Measurements from ENCODE around the gene PPP2R3A.

Gene PPP2R3A

DNA sequence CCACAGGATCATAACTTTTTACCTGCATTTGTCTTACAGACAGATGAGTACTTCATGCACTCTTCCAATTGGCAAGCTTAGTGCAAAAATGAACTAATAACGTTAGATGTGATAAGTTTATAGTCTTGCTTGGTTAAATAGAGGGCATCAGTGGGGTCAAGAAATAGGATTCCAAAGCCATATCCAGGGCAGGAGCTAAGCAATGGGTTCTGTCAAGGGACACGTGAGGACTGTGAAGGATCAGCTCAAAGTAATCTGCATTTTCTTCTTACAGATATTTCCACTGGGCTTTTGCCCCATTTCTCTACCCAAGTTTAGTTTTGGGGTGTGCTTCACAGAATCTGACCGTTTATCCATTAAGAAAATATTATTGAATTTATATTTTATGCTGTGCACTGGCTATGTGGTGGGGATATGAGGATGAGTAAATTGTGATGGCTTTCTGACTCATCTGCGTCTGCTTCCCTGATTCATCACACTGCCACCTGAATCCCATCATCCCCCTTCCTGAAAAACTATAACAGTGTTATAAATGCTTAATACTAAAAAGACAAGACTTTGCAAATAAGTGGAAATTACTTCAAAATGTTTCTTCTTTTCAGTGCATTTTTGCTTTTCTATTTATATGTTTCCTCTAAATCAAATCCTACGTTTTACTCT lies 17.5 kb downstream of the PPP2R3A start:
- no peak overlapping the region for H3K4me3 ChIP-seq (ENCODE audit: low read depth, low read length)
- H3K4me1 ChIP-seq, result no peaks in the 10 kb centered on the region
- no peaks in the 10 kb centered on the region for H3K9me3 ChIP-seq (ENCODE audit: control insufficient read depth, low read length)
- no peak for TF ChIP-seq CTCF (IDR thresholded peaks at IDR 0.05)
- H3K9ac ChIP-seq, result no peak overlapping the region
- peaks cover 29% of the 10 kb centered on the region for H3K79me2 ChIP-seq
- H3K27me3 ChIP-seq (ENCODE audit: control insufficient read depth, insufficient read depth, low read length), result no peaks in the 10 kb centered on the region
- H3K27ac ChIP-seq, result no peak overlapping the region
- H2AFZ ChIP-seq, result no peak overlapping the region
- H3K4me2 ChIP-seq (ENCODE audit: low read length), result no peak overlapping the region
- H3K36me3 ChIP-seq (ENCODE audit: control insufficient read depth, insufficient read depth, low read length), result no peaks in the 10 kb centered on the region

GRCh38 chr3:135987661-135988060 lies 22.1 kb downstream of the PPP2R3A start:
- no peaks in the 10 kb centered on the region for H3K36me3 ChIP-seq (ENCODE audit: control insufficient read depth, insufficient read depth, low read length)
- no peaks in the 10 kb centered on the region for H3K27me3 ChIP-seq (ENCODE audit: control insufficient read depth, insufficient read depth, low read length)
- H3K9ac ChIP-seq, result no peak overlapping the region
- H3K4me3 ChIP-seq (ENCODE audit: low read depth, low read length), result no peak overlapping the region
- H3K79me2 ChIP-seq, result peaks cover 15% of the 10 kb centered on the region
- H2AFZ ChIP-seq, result no peak overlapping the region
- no peak overlapping the region for H3K27ac ChIP-seq
- H3K9me3 ChIP-seq (ENCODE audit: control insufficient read depth, low read length), result no peaks in the 10 kb centered on the region
- no peak for TF ChIP-seq CTCF (IDR thresholded peaks at IDR 0.05)
- no peak overlapping the region for H3K4me2 ChIP-seq (ENCODE audit: low read length)
- no peaks in the 10 kb centered on the region for H3K4me1 ChIP-seq

DNA sequence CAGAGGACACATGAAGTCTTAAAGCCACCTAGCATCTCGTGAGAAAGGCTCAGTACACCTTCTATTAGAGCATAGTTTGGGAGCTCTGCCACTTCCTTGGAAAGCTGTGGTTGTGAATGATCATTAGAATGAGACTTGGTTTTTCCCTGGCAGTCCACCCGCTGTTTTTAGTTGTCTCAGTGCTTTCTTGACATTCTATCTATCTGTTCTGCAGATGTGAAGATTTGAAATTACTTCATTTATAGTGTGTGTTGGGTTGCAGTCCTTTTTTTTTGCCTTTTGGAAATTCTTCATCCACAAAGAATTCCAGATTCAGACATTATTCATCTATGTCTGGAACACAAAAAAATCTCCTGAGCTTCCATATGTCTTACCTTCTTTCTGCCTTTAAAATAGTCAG lies 23.7 kb downstream of the PPP2R3A start:
- Histone ChIP-seq H3K9ac (no peak overlapping the region), H3K27me3 (ENCODE audit: control insufficient read depth, insufficient read depth, low read length) (no peaks in the 10 kb centered on the region), H3K4me1 (no peaks in the 10 kb centered on the region), H2AFZ (no peak overlapping the region), H3K4me2 (ENCODE audit: low read length) (no peak overlapping the region), H3K36me3 (ENCODE audit: control insufficient read depth, insufficient read depth, low read length) (no peaks in the 10 kb centered on the region), H3K4me3 (ENCODE audit: low read depth, low read length) (no peak overlapping the region), H3K9me3 (ENCODE audit: control insufficient read depth, low read length) (no peaks in the 10 kb centered on the region), H3K27ac (no peak overlapping the region), H3K79me2 (peaks cover 10% of the 10 kb centered on the region)
- TF ChIP-seq CTCF (IDR thresholded peaks at IDR 0.05), result no peak

GRCh38 chr3:135990903-135991302 lies 25.4 kb downstream of the PPP2R3A start:
- no peak overlapping the region for H2AFZ ChIP-seq
- H3K4me2 ChIP-seq (ENCODE audit: low read length), result no peak overlapping the region
- H3K27ac ChIP-seq, result no peak overlapping the region

More at GRCh38 chr3:135990903-135991302, 25.4 kb downstream of the PPP2R3A start:
- peaks cover 6% of the 10 kb centered on the region for H3K79me2 ChIP-seq
- H3K9me3 ChIP-seq (ENCODE audit: control insufficient read depth, low read length), result no peaks in the 10 kb centered on the region
- no peaks in the 10 kb centered on the region for H3K36me3 ChIP-seq (ENCODE audit: control insufficient read depth, insufficient read depth, low read length)
- TF ChIP-seq CTCF (IDR thresholded peaks at IDR 0.05), result no peak
- H3K4me3 ChIP-seq (ENCODE audit: low read depth, low read length), result no peak overlapping the region
- H3K27me3 ChIP-seq (ENCODE audit: control insufficient read depth, insufficient read depth, low read length), result no peaks in the 10 kb centered on the region
- no peaks in the 10 kb centered on the region for H3K4me1 ChIP-seq
- no peak overlapping the region for H3K9ac ChIP-seq

Measured in parathyroid adenoma (tissue), 2 donors.